CD14-positive monocyte (primary cell): ENCODE measurements around the gene SHQ1. TPM values are rescaled to one million over a fixed set of nuclear protein-coding genes. Genes with fewer than 3 reads are reported as not detected.
A peak's percentile ranks its signal among the peaks of the same experiment; 100 is the strongest.

ENCODE experiments used
- DNase-seq, 3 donors: peaks; one replicate each; pipeline ENCODE4 v3.0.0-alpha.2; 2011 to 2022
- H2AFZ ChIP-seq: 2 replicates; pipeline ENCODE4 v1.6.0; 2012; ENCODE audit warnings: mild to moderate bottlenecking, low read depth, low read length, inconsistent platforms; ENCODE audit not compliant: insufficient read depth, poor library complexity, severe bottlenecking
- H3K27ac ChIP-seq, 2 donors: 1 replicate in 1 of 2; 2 replicates in 1 of 2; pipeline ENCODE4 v1.5.1; 2012 to 2013; ENCODE audit warnings: low read length in 2 of 2, control low read depth in 1 of 2, inconsistent platforms in 1 of 2, low read depth in 1 of 2, mild to moderate bottlenecking in 1 of 2
- H3K27me3 ChIP-seq, 2 donors: one replicate each; pipeline versions ENCODE4 v1.6.0 to v1.6.1; 2011 to 2013; ENCODE audit warnings: low read length in 2 of 2; ENCODE audit not compliant: control insufficient read depth in 2 of 2, insufficient read depth in 2 of 2
- H3K36me3 ChIP-seq, 2 donors: replicated peaks in 1 of 2; 1 replicate in 1 of 2; 2 replicates in 1 of 2; pipeline versions ENCODE4 v1.5.1 to v1.6.1; 2012 to 2013; ENCODE audit warnings: low read length in 2 of 2, control low read depth in 1 of 2, inconsistent platforms in 1 of 2, mild to moderate bottlenecking in 1 of 2; ENCODE audit not compliant: insufficient read depth in 2 of 2, control insufficient read depth in 1 of 2
- H3K4me1 ChIP-seq, 2 donors: 1 replicate in 1 of 2; 2 replicates in 1 of 2; pipeline versions ENCODE4 v1.5.1 to v1.6.1; 2012 to 2013; ENCODE audit warnings: low read length in 2 of 2, control low read depth in 1 of 2, inconsistent platforms in 1 of 2, mild to moderate bottlenecking in 1 of 2, moderate library complexity in 1 of 2; ENCODE audit not compliant: insufficient read depth in 2 of 2, control insufficient read depth in 1 of 2
- H3K4me2 ChIP-seq: replicated peaks from 2 replicates; pipeline ENCODE3; 2012; ENCODE audit warnings: low read length, moderate library complexity, mild to moderate bottlenecking; ENCODE audit not compliant: poor library complexity, severe bottlenecking; ENCODE audit errors: extremely low read depth
- H3K4me3 ChIP-seq, 3 experiments: fragments of 200-600 bp in 1 of 3; sonication (generic) in 1 of 3; replicated peaks in 1 of 3; 1 replicate in 2 of 3; 2 replicates in 1 of 3; pipeline ENCODE4 v1.5.1; 2011 to 2013; ENCODE audit warnings: low read length in 3 of 3, mild to moderate bottlenecking in 3 of 3, control low read depth in 2 of 3, low read depth in 2 of 3, inconsistent platforms in 1 of 3, moderate library complexity in 1 of 3
- H3K79me2 ChIP-seq: 2 replicates; pipeline ENCODE4 v1.6.0; 2012; ENCODE audit warnings: mild to moderate bottlenecking, control low read depth, inconsistent platforms, low read length, moderate library complexity; ENCODE audit not compliant: insufficient read depth
- H3K9ac ChIP-seq: 2 replicates; pipeline ENCODE4 v1.6.0; 2017; ENCODE audit warnings: low read length, mild to moderate bottlenecking; ENCODE audit not compliant: insufficient read depth, poor library complexity, severe bottlenecking
- H3K9me3 ChIP-seq, 2 donors: replicated peaks in 1 of 2; 1 replicate in 1 of 2; 2 replicates in 1 of 2; pipeline versions ENCODE4 v1.5.1 to v1.6.1; 2012 to 2013; ENCODE audit warnings: low read length in 2 of 2, control low read depth in 1 of 2; ENCODE audit not compliant: control insufficient read depth in 1 of 2, insufficient read depth in 1 of 2
- H4K20me1 ChIP-seq: 2 replicates; pipeline ENCODE4 v1.6.0; 2012; ENCODE audit warnings: mild to moderate bottlenecking, low read length, control low read depth, moderate library complexity; ENCODE audit not compliant: insufficient read depth
- H3K27ac Mint-ChIP-seq, 7 donors: one replicate each; pipeline ENCODE4 v1.8.0; 2020; ENCODE audit warnings: mild to moderate bottlenecking in 7 of 7, mixed read lengths in 7 of 7, moderate library complexity in 6 of 7, inconsistent platforms in 2 of 7
- H3K27me3 Mint-ChIP-seq, 3 donors: one replicate each; pipeline ENCODE4 v1.8.0; 2021 to 2022; ENCODE audit warnings: low read depth in 3 of 3, mild to moderate bottlenecking in 3 of 3, mixed read lengths in 3 of 3, moderate library complexity in 3 of 3, inconsistent platforms in 1 of 3
- H3K36me3 Mint-ChIP-seq, 2 donors: one replicate each; pipeline ENCODE4 v1.8.0; 2020; ENCODE audit warnings: mixed read lengths in 2 of 2, inconsistent platforms in 1 of 2, mild to moderate bottlenecking in 1 of 2
- H3K4me1 Mint-ChIP-seq: one replicate; pipeline ENCODE4 v1.8.0; 2020; ENCODE audit warnings: mild to moderate bottlenecking, mixed read lengths
- H3K4me3 Mint-ChIP-seq, 2 donors: one replicate each; pipeline ENCODE4 v1.8.0; 2020; ENCODE audit warnings: mild to moderate bottlenecking in 2 of 2, mixed read lengths in 2 of 2, moderate library complexity in 1 of 2
- H3K9me3 Mint-ChIP-seq, 7 donors: one replicate each; pipeline ENCODE4 v1.8.0; 2020 to 2022; ENCODE audit warnings: mixed read lengths in 7 of 7, mild to moderate bottlenecking in 6 of 7, moderate library complexity in 6 of 7, inconsistent platforms in 2 of 7
- WGBS: methylation state at CpG from one replicate; pipeline ENCODE4 v1.1.5; 2013; ENCODE audit warnings: missing lambda C conversion rate; ENCODE audit not compliant: insufficient coverage; 5-methylcytosine and 5-hydroxymethylcytosine counted together
- intact Hi-C, 2 donors: fragments of 100-400 bp; cut with micrococcal nuclease; formaldehyde crosslinking; loops; one replicate each; pipeline versions ENCODE4 v1.15.0 to v1.15.1; 2023
- polyA plus RNA-seq, 3 donors: library from polyadenylated mRNA; depleted of rRNA in 1 of 3; unstranded in 2 of 3; stranded (reverse) in 1 of 3; fragments of 300-500 nt in 2 of 3; fragments of >200 nt in 1 of 3; fragmentation: Illumina TruSeq in 2 of 3; gene quantifications; 1 replicate in 2 of 3; 2 replicates in 1 of 3; pipeline ENCODE4 v1.2.3, GENCODE V29; 2012 to 2021
- TF ChIP-seq, protein P1 (sequence below): fragments of 200-600 bp; IDR thresholded peaks from one replicate; pipeline ENCODE4 v1.8.0; 2022; ENCODE audit warnings: antibody characterized with exemption, mild to moderate bottlenecking

The SHQ1 gene
- polyA plus RNA-seq, 3 donors: 3.5 to 31.6 (median 8.2) TPM

DNA sequence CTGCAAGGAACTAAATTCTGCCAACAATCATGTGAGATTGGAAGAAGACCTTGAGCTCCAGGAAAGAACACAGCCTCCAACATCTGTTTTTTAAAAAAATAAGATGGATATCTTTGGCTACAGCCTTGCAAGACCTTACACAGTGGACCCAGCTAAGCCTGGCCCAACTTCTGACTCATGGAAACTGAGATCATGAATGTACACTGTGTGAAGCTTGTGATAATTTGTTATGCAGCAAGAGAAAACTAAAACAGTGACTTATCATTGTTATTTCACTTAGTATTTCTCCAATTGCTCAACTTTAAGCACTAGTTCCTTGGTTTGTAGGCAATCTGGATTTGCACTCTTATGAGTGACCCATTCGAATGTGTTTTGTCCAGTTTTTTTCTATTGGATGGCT, 29.3 kb downstream of the SHQ1 start:
- H3K9ac ChIP-seq: no peak overlapping the region
- H3K4me2 ChIP-seq: no peak overlapping the region
- Mint-ChIP-seq H3K9me3 (no peaks in the 10 kb centered on the region), H3K4me1 (peaks cover 7% of the 10 kb centered on the region), H3K27me3 (no peaks in the 10 kb centered on the region), H3K36me3 (peaks cover 23 to 35% of the 10 kb centered on the region in 2 donors), H3K27ac (peak overlapping the region in 1 of 7 donors; percentile 48), H3K4me3 (no peak overlapping the region)
- H3K79me2 ChIP-seq: no peaks in the 10 kb centered on the region
- intact Hi-C loops: no loop called here
- no peaks in the 10 kb centered on the region for H3K9me3 ChIP-seq
- H3K36me3 ChIP-seq: peaks cover 2 to 21% of the 10 kb centered on the region in 2 donors
- no peaks in the 10 kb centered on the region for H4K20me1 ChIP-seq
- peak in 2 of 3 donors; percentile 9 to 40 for DNase-seq
- H3K4me1 ChIP-seq: peaks cover 4 to 11% of the 10 kb centered on the region in 2 donors
- no peak overlapping the region for H3K27ac ChIP-seq
- no peak overlapping the region for H2AFZ ChIP-seq
- TF ChIP-seq, protein P1, sequence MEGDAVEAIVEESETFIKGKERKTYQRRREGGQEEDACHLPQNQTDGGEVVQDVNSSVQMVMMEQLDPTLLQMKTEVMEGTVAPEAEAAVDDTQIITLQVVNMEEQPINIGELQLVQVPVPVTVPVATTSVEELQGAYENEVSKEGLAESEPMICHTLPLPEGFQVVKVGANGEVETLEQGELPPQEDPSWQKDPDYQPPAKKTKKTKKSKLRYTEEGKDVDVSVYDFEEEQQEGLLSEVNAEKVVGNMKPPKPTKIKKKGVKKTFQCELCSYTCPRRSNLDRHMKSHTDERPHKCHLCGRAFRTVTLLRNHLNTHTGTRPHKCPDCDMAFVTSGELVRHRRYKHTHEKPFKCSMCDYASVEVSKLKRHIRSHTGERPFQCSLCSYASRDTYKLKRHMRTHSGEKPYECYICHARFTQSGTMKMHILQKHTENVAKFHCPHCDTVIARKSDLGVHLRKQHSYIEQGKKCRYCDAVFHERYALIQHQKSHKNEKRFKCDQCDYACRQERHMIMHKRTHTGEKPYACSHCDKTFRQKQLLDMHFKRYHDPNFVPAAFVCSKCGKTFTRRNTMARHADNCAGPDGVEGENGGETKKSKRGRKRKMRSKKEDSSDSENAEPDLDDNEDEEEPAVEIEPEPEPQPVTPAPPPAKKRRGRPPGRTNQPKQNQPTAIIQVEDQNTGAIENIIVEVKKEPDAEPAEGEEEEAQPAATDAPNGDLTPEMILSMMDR: no peak
- no peaks in the 10 kb centered on the region for H3K27me3 ChIP-seq
- WGBS: no CpG with 5 or more reads among the region's 1 CpG
- H3K4me3 ChIP-seq: no peak overlapping the region

DNA sequence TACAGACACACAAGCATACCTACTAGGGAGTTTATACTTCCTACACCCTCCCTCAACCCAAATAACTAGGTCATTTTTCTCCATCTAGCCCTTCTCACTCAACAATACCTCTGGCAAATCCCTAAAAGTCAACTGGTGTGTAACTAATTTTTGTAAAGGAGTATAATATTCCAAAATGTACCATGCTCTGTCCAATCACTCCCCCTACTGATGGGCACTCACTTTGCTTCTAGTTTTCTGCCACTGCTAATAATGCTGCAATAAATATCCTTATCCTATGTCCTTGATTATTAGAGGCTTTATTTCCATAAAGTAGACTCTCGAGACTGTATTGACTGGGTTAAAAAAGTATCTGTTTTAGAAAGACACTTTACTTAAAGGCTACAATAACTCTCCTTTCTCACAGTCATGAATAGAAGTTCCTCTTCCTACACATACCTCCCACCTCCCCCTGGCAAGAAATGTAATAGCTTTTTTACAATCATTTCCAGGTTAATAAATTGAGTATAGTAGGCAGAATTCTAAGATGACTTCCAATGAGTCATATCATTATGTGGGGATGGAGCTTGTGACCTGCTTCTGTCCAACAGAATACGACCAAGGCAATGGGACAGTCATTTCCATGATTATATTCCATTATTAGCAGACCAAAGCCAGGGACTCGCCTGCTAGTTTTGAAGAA, 30.0 kb downstream of the SHQ1 start:
- intact Hi-C loops: no loop called here
- Mint-ChIP-seq H3K9me3 (no peaks in the 10 kb centered on the region), H3K36me3 (peaks cover 21 to 36% of the 10 kb centered on the region in 2 donors), H3K27ac (peak overlapping the region in 3 of 7 donors; percentile 9 to 48 (median 43)), H3K4me1 (peaks cover 7% of the 10 kb centered on the region), H3K27me3 (no peaks in the 10 kb centered on the region), H3K4me3 (no peak overlapping the region)
- H3K4me2 ChIP-seq: no peak overlapping the region
- no peak overlapping the region for H3K9ac ChIP-seq
- peaks cover 2 to 18% of the 10 kb centered on the region in 2 donors for H3K36me3 ChIP-seq
- H3K79me2 ChIP-seq: no peaks in the 10 kb centered on the region
- no CpG with 5 or more reads among the region's 3 CpGs for whole genome bisulfite sequencing
- no peak overlapping the region for H3K27ac ChIP-seq
- no peaks in the 10 kb centered on the region for H4K20me1 ChIP-seq
- no peak for DNase-seq
- TF ChIP-seq, protein P1: peak; percentile 40
- H3K4me3 ChIP-seq: no peak overlapping the region
- no peaks in the 10 kb centered on the region for H3K9me3 ChIP-seq
- no peak overlapping the region for H2AFZ ChIP-seq
- H3K27me3 ChIP-seq: no peaks in the 10 kb centered on the region
- peaks cover 4 to 11% of the 10 kb centered on the region in 2 donors for H3K4me1 ChIP-seq
